A673 (cell line): ENCODE measurements around the gene STOML2.

ENCODE experiments used
- EZH2 ChIP-seq: fragments of 200-600 bp; sonication (generic); IDR thresholded peaks from 2 replicates; pipeline ENCODE4 v1.6.1; 2017; ENCODE audit warnings: borderline replicate concordance, low read depth, mild to moderate bottlenecking, mixed read lengths, antibody characterized with exemption, low read length; ENCODE audit not compliant: poor library complexity, severe bottlenecking
- TF ChIP-seq, protein P1 (sequence below): fragments of 300-800, 200-600 bp; sonication (generic); conservative IDR thresholded peaks from 2 replicates; pipeline ENCODE4 v1.5.1; 2017; ENCODE audit warnings: low read depth, mild to moderate bottlenecking, antibody characterized with exemption, low read length, moderate library complexity, mixed read lengths

DNA sequence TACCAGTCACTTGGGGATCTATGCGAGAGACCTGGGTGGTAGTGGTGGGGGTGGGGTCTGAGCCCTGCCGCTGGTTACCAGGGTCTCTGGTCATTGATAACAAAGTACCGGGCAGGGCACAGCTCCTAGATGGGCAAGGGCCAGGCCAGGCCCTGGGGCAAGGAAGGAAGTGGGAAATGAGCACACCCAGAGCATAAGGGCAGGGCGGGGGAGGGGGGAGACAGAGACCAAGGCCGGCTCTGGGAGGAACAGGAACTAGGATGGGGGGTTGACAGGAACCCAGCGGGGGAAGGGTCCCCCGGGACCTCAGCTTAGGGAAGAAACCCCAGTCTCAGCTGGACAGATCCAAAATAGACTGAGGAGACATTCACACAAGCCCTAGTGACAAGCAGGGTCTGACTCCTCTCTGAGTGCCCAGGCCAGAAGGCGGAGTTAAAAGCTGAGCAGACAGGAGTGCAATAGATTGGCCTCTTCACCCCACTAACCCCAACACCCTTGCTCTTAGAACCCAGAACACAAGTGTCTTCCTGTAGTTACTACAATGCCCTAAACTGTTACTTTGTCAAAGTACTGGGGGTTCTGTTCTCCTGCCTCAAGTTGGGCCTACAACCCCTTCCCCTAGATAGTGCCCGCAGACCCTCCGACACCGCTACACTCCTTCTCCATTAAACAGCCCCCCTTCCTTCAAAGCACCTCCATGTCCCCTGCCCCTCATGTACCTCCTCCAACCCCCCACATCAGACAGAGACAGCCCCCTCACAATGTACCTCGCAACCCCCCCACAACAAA, 12.1 kb upstream of the STOML2 start:
- TF ChIP-seq, protein P1, sequence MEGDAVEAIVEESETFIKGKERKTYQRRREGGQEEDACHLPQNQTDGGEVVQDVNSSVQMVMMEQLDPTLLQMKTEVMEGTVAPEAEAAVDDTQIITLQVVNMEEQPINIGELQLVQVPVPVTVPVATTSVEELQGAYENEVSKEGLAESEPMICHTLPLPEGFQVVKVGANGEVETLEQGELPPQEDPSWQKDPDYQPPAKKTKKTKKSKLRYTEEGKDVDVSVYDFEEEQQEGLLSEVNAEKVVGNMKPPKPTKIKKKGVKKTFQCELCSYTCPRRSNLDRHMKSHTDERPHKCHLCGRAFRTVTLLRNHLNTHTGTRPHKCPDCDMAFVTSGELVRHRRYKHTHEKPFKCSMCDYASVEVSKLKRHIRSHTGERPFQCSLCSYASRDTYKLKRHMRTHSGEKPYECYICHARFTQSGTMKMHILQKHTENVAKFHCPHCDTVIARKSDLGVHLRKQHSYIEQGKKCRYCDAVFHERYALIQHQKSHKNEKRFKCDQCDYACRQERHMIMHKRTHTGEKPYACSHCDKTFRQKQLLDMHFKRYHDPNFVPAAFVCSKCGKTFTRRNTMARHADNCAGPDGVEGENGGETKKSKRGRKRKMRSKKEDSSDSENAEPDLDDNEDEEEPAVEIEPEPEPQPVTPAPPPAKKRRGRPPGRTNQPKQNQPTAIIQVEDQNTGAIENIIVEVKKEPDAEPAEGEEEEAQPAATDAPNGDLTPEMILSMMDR = no peak
- TF ChIP-seq EZH2 = no peak
